Hematopoietic multipotent progenitor cell treated with erythropoietin and hydrocortisone succinate and interleukin-3 and kit ligand, for 15 days (in vitro differentiated cells): Measurements from ENCODE around the gene COL6A3.
"Not testable (repeated sequence)": the region's sequence is repeated elsewhere in the genome, so short reads cannot be mapped to it uniquely, and the experiment has no call there.

Experiments used
- DNase-seq: peaks from one replicate; pipeline ENCODE4 v3.0.0-alpha.2; 2015; ENCODE audit warnings: low spot score

The COL6A3 gene

GRCh38 chr2:237315170-237315828, 98.7 kb downstream of the COL6A3 start:
- no peak for DNase-seq

DNA sequence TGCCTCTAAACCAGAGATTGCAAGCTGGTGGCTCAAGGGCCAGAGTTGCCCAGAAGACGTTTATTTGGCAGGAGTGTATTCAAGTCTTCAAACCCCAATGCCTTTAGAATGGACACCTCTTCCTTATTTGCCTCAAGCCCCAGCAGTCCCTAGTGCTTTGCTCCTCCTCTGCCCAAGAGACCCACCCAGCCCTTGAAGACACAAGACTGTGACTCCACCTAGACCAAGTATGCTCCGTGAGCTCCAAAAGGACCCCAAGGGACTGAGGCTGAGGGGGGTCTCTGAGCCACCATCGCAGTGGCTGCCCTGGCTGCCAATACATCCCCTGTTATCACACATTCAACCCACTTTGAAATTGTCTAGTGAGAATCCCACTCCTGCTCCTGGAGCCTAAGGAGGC, 99.3 kb downstream of the COL6A3 start:
- DNase-seq = no peak

GRCh38 chr2:237314198-237314597, 99.8 kb downstream of the COL6A3 start:
- no peak for DNase-seq

DNA sequence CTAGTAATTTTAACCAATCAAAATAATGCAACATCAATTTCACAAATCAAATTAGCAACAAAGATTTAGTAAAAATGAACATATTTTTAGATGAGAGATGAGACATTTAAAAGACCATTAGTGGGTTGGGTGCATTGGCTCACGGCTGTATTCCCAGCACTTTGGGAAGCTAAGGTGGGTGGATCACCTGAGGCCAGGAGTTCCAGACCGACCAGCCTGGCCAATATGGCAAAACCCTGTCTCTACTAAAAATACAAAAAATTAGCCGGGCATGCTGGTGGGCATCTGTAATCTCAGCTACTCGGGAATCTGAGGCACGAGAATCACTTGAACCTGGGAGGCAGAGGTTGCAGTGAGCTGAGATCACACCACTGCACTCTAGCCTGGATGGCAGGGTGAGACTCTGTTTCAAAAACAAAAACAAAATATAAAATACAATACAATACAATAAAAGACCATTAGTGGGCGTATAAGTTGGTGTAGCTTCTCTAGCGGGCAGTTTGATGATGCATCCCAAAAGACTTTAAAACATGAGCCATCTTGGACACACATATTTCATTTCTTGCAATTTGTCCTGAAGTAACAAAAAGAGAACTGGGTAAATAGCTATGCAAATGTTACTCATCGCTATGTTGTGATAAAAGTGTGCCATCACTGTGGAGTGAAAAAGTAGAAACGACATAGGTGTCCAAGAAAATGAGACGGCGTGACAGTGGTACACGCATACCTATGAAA, 101.8 kb downstream of the COL6A3 start:
- no peak for DNase-seq

- DNase-seq = no peak
Measured at GRCh38 chr2:237310515-237311114, 103.3 kb downstream of the COL6A3 start.

- no peak for DNase-seq
Measured at GRCh38 chr2:237309416-237309815, 104.5 kb downstream of the COL6A3 start.

GRCh38 chr2:237309011-237309410, 105.0 kb downstream of the COL6A3 start:
- DNase-seq = no peak

GRCh38 chr2:237307474-237307873, 106.5 kb downstream of the COL6A3 start:
- no peak for DNase-seq

DNA sequence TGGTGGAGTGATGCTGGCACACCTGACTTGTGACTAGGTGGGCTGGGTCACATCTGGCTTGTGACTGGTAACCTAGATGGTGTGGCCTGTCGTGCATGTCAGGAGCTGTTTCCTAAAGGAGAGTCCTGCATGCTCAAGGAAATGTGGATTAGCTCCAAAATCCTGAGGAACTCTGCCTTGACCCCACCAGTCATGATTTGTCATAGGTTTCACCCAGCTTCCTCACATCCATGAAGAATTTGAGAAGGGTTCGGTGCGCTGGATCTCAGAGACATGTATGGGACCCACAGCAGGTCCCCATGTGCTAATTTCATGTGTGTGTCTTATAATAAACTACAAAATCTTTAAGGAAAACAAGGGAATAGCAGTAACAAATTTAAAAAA, 107.2 kb downstream of the COL6A3 start:
- no peak for DNase-seq

DNA sequence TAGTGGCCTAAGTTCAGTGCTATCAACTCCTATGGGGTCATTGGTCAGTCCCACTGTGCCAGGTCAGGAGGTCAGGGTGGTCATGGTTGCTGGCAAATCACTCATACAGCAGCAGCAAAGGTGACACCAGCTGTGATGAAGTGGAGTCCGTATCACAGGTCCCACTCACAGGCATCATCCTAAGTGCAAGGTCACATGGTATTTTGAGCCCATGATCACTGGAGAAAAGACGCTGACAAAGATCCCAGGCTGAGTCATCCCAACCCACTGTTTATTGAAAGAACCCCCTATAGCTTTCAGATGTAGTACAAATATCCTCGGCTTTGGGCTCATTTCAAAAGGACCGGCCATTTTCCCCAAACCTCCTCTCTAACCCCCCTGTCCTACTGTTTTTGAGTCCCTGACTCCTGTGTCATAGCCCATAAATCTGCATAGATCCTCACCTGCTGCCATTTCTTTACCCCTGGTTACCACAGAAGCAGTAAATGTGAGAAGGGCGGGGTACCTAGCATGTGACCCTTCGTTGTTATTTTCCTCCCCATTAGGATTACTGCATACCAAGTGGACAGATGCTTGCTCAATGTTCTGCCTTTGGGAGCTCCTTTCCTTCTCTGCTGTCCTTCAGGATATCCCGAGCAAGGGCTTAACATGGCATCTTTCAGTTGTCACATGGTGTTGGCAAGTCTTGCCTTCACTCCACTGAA, 107.7 kb downstream of the COL6A3 start:
- no peak for DNase-seq

GRCh38 chr2:237305579-237305978, 108.4 kb downstream of the COL6A3 start:
- DNase-seq = no peak

DNA sequence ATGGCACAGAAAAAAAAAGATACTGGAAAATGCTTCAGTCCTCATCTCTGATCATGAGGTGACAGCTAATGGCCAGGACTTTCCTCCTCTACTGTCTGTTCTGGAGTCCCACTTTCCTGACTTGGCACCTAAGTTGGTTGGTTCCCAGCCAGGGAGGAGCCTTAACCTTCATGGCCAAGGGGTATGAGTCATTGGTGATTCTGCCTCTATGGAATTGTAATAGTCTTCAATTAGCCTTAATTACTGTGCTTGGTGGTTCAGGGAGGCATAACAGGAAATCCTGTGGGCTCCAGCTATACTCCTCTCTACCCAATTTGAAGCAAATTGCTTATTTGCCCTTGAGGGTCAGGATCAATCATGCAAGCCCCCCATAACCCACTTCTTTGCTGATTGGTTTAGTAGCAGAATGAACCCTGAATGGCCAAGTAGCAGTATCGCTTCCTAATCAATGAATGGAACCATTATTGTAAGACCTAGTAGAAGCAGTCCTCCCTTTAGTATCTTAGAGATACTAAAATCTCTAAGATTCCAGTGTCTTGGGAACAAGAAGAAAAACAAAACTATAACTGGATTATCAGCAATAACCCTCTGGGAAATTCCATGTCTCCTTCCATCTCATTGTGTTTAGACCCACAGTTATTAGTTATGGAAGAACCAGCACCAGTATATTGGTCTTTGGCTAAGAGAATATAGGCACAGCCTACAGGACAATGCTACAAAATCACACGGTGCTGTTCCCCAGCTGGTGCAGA, 109.0 kb downstream of the COL6A3 start:
- DNase-seq = no peak

- not testable (repeated sequence) for DNase-seq
Measured at GRCh38 chr2:237303244-237303643, 110.7 kb downstream of the COL6A3 start.

GRCh38 chr2:237301595-237301994, 112.4 kb downstream of the COL6A3 start:
- no peak for DNase-seq

DNA sequence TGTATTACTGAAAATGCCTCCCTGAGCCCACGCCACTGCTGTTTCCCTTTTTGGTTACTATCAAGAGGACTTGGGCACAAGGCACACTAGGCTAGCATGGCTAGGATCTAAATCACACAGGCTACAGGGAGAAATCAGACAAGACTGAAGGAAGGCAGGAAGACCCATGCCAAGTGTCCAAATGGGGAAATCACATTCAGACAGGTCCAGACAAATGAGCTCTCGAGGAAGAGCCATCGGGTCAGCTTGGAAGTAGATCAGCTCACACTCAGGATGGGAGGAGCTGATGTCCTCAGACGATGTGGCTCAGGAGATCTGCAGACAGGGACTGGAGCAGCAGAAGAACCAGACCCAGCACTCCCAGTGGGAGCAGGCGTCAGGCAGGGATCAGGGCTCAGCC, 113.2 kb downstream of the COL6A3 start:
- DNase-seq = no peak

- no peak for DNase-seq
Measured at GRCh38 chr2:237299906-237300305, 114.1 kb downstream of the COL6A3 start.

DNA sequence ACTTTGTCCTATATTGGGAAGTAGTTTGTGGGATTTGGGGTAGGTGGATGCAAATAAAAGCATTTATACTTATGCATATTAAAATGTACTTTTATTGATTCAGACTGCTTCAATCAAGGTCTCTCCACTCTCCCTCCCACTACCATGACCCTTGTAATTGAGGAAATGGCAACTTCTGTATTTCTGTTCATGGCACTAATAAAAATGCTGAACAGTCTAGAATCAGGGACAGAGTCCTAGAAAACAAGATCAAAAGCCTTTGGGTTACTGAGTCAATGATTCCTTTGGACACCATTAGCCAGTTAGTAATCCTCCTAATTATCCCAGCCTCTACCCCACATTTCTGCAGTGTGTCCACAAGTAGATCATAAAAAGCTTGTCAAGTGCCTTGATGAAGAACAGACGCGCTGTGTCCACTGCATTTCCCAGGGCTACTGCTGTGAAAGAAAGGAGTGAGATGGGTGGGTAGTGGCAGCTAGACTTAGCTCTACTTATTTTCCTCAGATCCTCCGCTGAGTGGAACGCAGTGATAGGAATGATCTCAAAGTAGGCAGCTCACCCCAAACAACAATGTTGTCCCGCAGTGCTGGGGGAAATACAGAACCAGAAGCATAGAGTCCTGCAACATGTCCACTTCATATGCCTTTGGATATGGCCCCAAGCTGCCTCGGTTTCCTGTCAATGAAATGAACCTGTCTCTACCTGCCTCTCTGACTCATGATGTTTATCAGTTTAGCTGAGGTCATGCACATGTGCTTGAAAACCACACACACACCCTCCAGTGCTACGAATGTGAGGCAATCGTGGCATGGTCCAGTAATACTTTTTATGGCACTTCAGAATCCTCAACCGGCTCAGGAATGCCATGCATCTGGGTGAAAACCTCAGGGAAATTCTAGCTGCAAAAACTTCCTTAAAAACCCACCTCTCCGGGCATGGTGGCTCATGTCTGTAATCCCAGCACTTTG, 115.5 kb downstream of the COL6A3 start:
- no peak for DNase-seq

DNA sequence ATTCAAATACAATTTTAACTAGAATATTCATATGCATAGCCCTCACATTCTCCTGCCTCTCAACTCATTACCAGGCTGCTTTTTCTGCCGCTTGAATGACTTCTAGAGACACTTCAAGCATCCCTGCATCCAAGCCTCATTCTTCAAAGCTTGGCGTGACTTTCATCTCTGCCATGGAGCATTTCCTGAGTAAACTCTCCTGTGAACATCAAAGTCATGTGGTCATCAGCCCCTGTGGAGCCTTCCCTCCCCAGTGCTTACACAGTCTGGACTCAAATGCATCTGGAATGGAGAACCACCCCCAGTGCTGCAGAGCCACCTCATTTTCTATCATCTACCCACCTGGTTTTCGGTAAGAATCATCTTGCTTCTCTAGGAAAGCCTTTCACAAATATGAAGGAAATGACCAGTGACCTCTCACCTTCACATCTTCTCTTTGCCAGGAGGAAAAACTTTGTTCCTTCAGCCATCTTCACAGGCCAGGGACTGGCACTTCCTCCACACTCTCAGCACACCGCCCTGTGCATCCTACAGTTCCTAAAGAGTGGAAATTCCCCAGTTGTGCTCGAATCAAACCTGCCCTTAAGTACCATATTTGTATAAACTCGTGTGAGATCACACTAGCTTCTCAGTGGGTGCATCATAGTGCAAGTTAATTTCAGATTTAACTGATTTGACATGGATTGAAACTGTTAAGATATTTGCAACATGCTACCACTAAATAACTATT, 116.4 kb downstream of the COL6A3 start:
- DNase-seq = no peak

DNA sequence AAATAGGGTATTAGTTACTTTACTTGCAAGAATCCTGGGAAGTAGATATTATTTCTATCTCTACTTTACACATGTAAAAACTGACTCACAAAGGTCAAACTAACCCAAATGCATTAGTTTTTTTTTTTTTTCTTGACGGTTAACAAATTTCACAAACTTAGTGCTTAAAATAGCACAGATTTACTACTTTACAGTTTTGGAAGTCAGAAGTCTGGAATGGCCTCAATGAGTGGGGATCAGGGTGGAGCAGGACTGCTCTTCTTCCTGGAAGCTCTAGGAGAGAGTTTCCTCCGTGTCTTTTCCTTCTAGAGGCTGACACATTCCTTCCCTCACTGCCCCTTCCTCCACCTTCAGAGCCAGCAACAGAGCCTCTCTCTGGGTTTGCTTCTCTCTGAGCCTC, 117.2 kb downstream of the COL6A3 start:
- DNase-seq = no peak

DNA sequence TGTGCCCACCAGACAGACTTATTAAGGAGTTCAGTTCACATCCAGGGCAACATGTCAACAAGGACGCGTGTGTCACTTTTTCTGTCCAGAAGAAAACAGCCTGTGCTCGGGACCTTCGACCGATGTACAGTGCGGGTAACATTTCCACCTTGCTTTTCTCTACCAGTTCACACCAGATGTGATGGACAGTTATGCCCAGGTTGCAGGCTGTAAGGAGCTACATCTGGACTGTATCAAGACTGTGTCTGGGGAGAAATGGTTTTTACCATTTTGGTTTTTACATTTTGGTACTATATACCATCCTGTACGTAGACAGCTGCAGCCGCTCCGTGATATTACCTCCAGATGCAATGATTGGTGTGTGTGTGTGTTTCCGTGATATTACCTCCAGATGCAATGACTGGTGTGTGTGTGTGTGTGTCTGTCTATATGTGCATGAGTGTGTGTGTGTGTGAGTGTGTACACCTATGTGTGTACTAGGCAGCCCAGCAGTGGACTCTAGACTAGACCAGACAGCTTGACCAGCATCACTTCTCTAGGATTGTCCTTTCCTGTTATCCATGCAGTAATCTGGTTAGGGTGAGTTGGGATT, 118.0 kb downstream of the COL6A3 start:
- no peak for DNase-seq
